ENCODE measurements around the gene HOXD9.

DNA sequence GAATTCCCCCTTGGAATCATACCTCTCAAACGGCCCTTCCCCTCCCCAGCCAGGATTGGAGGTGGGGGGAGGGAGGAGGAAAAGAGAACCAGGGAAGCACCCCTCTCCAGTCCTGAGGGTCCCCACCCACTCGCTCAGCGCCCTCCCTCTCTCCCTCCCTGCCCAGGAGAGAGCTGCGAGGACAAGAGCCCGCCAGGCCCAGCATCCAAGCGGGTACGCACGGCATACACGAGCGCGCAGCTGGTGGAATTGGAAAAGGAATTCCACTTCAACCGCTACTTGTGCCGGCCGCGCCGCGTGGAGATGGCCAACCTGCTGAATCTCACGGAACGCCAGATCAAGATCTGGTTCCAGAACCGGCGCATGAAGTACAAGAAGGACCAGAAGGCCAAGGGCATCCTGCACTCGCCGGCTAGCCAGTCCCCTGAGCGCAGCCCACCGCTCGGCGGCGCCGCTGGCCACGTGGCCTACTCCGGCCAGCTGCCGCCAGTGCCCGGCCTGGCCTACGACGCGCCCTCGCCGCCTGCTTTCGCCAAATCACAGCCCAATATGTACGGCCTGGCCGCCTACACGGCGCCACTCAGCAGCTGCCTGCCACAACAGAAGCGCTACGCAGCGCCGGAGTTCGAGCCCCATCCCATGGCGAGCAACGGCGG is 49.0 kb downstream of the HOXD9 start:
- no peak for TF ChIP-seq TOX (CRISPR knock-in tag; IDR thresholded peaks at IDR 0.05; ENCODE audit: borderline replicate concordance)
- TF ChIP-seq, protein P1, sequence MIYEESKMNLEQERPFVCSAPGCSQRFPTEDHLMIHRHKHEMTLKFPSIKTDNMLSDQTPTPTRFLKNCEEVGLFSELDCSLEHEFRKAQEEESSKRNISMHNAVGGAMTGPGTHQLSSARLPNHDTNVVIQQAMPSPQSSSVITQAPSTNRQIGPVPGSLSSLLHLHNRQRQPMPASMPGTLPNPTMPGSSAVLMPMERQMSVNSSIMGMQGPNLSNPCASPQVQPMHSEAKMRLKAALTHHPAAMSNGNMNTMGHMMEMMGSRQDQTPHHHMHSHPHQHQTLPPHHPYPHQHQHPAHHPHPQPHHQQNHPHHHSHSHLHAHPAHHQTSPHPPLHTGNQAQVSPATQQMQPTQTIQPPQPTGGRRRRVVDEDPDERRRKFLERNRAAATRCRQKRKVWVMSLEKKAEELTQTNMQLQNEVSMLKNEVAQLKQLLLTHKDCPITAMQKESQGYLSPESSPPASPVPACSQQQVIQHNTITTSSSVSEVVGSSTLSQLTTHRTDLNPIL (CRISPR knock-in tag; IDR thresholded peaks at IDR 0.05; ENCODE audit: low read depth), result no peak
- TF ChIP-seq ARNTL (CRISPR knock-in tag; IDR thresholded peaks at IDR 0.05; ENCODE audit: borderline replicate concordance, low read depth), result no peak
- TF ChIP-seq, protein P2, sequence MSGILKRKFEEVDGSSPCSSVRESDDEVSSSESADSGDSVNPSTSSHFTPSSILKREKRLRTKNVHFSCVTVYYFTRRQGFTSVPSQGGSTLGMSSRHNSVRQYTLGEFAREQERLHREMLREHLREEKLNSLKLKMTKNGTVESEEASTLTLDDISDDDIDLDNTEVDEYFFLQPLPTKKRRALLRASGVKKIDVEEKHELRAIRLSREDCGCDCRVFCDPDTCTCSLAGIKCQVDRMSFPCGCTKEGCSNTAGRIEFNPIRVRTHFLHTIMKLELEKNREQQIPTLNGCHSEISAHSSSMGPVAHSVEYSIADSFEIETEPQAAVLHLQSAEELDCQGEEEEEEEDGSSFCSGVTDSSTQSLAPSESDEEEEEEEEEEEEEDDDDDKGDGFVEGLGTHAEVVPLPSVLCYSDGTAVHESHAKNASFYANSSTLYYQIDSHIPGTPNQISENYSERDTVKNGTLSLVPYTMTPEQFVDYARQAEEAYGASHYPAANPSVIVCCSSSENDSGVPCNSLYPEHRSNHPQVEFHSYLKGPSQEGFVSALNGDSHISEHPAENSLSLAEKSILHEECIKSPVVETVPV (CRISPR knock-in tag; IDR thresholded peaks at IDR 0.05), result no peak
- no peak for TF ChIP-seq SNAI2 (CRISPR knock-in tag; IDR thresholded peaks at IDR 0.05)
- TF ChIP-seq, protein P3, sequence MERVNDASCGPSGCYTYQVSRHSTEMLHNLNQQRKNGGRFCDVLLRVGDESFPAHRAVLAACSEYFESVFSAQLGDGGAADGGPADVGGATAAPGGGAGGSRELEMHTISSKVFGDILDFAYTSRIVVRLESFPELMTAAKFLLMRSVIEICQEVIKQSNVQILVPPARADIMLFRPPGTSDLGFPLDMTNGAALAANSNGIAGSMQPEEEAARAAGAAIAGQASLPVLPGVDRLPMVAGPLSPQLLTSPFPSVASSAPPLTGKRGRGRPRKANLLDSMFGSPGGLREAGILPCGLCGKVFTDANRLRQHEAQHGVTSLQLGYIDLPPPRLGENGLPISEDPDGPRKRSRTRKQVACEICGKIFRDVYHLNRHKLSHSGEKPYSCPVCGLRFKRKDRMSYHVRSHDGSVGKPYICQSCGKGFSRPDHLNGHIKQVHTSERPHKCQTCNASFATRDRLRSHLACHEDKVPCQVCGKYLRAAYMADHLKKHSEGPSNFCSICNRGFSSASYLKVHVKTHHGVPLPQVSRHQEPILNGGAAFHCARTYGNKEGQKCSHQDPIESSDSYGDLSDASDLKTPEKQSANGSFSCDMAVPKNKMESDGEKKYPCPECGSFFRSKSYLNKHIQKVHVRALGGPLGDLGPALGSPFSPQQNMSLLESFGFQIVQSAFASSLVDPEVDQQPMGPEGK (CRISPR knock-in tag; IDR thresholded peaks at IDR 0.05; ENCODE audit: borderline replicate concordance), result no peak
- TF ChIP-seq ZFP30 (CRISPR knock-in tag; IDR thresholded peaks at IDR 0.05), result no peak
- no peak for TF ChIP-seq TCF4 (CRISPR knock-in tag; IDR thresholded peaks at IDR 0.05; ENCODE audit: borderline replicate concordance)
- no peak for TF ChIP-seq PPARA (CRISPR knock-in tag; IDR thresholded peaks at IDR 0.05; ENCODE audit: borderline replicate concordance)
- no peak for TF ChIP-seq ZFP3 (CRISPR knock-in tag; IDR thresholded peaks at IDR 0.05)
- no peak for TF ChIP-seq BACH2 (CRISPR knock-in tag; IDR thresholded peaks at IDR 0.05; ENCODE audit: borderline replicate concordance)
- TF ChIP-seq, protein P4, sequence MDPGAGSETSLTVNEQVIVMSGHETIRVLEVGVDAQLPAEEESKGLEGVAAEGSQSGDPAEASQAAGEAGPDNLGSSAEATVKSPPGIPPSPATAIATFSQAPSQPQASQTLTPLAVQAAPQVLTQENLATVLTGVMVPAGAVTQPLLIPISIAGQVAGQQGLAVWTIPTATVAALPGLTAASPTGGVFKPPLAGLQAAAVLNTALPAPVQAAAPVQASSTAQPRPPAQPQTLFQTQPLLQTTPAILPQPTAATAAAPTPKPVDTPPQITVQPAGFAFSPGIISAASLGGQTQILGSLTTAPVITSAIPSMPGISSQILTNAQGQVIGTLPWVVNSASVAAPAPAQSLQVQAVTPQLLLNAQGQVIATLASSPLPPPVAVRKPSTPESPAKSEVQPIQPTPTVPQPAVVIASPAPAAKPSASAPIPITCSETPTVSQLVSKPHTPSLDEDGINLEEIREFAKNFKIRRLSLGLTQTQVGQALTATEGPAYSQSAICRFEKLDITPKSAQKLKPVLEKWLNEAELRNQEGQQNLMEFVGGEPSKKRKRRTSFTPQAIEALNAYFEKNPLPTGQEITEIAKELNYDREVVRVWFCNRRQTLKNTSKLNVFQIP (CRISPR knock-in tag; IDR thresholded peaks at IDR 0.05; ENCODE audit: borderline replicate concordance, low read depth), result no peak
